HG02973 (cell line): ENCODE measurements around the gene MSANTD1.

ENCODE experiments used
- ATAC-seq: cut with Tn5 transposase; IDR thresholded peaks from one replicate; pipeline ENCODE4 v1.9.1; 2021; ENCODE audit warnings: moderate library complexity; ENCODE audit not compliant: unreplicated experiment

Gene MSANTD1

GRCh38 chr4:3301450-3302172 is 52.7 kb downstream of the MSANTD1 start:
- ATAC-seq = no peak

- ATAC-seq = no peak
Observed at GRCh38 chr4:3302173-3302785, 53.3 kb downstream of the MSANTD1 start.

GRCh38 chr4:3302786-3303564 is 54.0 kb downstream of the MSANTD1 start:
- ATAC-seq = no peak

GRCh38 chr4:3303565-3303824 is 54.5 kb downstream of the MSANTD1 start:
- ATAC-seq = no peak

GRCh38 chr4:3303923-3304710 is 55.2 kb downstream of the MSANTD1 start:
- no peak for ATAC-seq

GRCh38 chr4:3304831-3305609 is 56.1 kb downstream of the MSANTD1 start:
- no peak for ATAC-seq

- no peak for ATAC-seq
Observed at GRCh38 chr4:3305610-3306371, 56.8 kb downstream of the MSANTD1 start.
